ENCODE results near the gene STIM2.

- TF ChIP-seq, protein P1, sequence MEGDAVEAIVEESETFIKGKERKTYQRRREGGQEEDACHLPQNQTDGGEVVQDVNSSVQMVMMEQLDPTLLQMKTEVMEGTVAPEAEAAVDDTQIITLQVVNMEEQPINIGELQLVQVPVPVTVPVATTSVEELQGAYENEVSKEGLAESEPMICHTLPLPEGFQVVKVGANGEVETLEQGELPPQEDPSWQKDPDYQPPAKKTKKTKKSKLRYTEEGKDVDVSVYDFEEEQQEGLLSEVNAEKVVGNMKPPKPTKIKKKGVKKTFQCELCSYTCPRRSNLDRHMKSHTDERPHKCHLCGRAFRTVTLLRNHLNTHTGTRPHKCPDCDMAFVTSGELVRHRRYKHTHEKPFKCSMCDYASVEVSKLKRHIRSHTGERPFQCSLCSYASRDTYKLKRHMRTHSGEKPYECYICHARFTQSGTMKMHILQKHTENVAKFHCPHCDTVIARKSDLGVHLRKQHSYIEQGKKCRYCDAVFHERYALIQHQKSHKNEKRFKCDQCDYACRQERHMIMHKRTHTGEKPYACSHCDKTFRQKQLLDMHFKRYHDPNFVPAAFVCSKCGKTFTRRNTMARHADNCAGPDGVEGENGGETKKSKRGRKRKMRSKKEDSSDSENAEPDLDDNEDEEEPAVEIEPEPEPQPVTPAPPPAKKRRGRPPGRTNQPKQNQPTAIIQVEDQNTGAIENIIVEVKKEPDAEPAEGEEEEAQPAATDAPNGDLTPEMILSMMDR (IDR thresholded peaks at IDR 0.05): no peak
- TF ChIP-seq POLR2A (IDR thresholded peaks at IDR 0.05): no peak
Measured at GRCh38 chr4:27003642-27004113, 143.0 kb downstream of the STIM2 start.

Measured in esophagus squamous epithelium (tissue), 4 donors.